GM18873 (cell line): ENCODE measurements around the gene NXPH1.

ENCODE experiments used
- ATAC-seq: cut with Tn5 transposase; IDR thresholded peaks from one replicate; pipeline ENCODE4 v1.9.1; 2021; ENCODE audit warnings: mild to moderate bottlenecking, moderate library complexity, moderate number of reproducible peaks; ENCODE audit not compliant: unreplicated experiment, low FRiP score

Gene NXPH1

DNA sequence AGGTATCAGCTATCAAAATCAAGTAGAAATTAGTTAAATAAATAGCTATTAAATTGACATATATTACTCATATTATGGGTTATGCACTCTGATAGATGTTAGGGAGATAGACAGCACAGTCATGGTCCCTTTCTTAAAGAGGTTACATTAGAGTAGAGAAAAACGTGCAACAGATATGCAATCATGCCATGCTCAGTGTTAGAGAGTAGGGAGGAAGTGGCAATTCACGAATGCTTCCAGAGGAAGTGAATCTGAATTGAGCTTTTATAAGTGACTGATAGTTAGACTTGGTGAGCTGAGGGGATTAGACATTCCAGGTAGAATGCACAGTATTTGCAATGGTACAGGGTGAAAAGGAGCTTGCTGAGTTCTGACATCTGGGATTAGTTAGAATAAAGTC, 349.8 kb downstream of the NXPH1 start:
- ATAC-seq, result no peak

DNA sequence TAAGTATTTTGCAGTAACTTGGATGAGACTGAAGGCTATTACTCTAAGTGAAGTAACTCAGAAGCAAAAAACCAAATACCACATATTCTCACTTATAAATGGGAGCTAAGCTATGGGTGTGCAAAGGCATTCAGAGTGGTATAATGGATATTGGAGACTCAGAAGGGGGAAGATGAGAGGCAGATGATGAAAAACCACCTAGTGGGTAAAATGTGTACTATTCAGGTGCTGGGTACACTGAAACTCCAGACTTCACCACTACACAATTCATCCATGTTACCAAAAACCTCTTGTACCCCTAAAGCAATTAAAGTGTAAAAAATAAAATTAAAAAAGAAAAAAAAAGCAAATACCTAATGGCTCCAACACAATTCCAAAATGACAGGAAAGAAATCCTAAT, 351.7 kb downstream of the NXPH1 start:
- no peak for ATAC-seq

DNA sequence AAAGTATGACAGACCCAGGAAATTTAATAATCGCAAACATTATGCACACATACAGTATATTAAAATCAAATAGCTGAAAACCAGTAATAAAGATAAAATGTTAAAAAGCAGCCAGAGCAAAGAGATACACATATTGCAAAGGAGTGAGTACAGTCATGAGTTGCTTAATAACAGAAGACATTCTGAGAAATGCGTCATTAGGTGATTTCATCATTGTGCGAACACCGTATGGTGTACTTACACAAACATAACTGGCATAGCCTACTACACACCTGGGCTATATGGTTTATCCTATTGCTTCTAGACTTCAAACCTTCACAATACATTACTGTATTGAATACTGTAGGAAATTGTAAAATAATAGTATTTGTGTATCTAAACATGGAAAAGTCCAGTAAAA, 367.6 kb downstream of the NXPH1 start:
- ATAC-seq, result no peak
